Activated CD4-positive, alpha-beta T cell treated with anti-CD3 and anti-CD28 coated beads, Interleukin-2, amount 50 U/mL, for 24 hours (primary cell): ENCODE measurements around the gene TTC7B.

ENCODE experiments used
- DNase-seq, 2 donors: peaks; one replicate each; pipeline ENCODE4 v3.0.0-alpha.2; 2020; ENCODE audit warnings: low read depth in 1 of 2, low spot score in 1 of 2

TTC7B gene

DNA sequence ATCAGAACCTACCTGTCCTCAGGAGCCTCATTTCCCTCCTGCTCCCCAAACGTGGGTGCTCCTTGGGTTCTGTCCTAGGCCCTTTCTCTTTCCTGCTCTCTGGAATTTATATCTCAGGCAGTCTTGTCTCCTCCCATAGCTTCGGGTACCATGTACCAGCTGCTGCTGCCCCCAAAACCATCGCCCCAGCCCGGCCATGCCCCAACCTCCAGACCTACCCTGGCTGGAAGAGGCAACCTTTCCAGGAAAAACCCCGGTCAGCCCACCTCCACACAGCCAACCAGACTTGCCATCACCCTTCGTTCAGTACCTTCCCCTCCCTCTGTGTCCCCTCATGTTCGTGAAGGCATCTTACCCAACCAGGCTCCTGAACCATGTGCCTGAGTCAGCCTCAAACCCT is 254.3 kb downstream of the TTC7B start:
- no peak for DNase-seq

DNA sequence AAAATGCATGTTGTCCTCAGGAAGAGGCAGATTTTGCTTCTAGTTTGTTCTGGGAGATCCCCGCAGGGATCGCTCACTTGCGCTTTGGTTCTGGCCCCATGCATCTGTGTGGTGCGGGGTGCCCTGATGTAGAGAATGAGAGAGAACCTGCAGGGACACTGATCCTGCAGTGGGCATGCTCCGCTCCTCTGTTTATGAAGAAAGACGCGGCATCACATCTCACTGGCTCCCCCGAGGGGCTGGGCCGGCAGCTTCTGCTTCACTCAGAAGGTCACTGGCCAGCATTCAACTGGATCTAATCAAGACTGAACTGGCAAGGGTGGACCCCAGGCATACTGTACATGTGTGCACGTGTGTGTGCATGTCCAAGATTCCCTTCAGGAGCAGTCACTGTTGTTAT is 255.2 kb downstream of the TTC7B start:
- no peak for DNase-seq

DNA sequence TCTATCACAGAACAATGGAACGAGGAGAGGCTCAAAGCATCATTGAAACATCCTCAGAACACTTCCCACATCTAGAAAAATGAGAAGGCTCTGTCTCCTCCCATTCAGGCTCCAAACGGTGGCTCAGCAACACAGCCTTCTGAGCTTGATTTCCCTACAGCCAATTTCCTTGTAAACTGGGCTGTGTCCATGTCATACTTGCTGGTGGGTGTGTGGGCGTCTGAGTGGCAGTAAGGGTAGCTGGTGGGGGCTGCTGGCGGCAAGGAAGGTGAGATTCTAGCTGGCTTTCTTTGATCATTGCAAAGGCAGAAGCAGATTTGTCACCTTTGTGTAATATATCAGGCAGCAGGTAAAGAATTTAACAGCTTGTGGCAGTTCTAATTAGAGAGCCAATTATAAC is 255.7 kb downstream of the TTC7B start:
- no peak for DNase-seq

DNA sequence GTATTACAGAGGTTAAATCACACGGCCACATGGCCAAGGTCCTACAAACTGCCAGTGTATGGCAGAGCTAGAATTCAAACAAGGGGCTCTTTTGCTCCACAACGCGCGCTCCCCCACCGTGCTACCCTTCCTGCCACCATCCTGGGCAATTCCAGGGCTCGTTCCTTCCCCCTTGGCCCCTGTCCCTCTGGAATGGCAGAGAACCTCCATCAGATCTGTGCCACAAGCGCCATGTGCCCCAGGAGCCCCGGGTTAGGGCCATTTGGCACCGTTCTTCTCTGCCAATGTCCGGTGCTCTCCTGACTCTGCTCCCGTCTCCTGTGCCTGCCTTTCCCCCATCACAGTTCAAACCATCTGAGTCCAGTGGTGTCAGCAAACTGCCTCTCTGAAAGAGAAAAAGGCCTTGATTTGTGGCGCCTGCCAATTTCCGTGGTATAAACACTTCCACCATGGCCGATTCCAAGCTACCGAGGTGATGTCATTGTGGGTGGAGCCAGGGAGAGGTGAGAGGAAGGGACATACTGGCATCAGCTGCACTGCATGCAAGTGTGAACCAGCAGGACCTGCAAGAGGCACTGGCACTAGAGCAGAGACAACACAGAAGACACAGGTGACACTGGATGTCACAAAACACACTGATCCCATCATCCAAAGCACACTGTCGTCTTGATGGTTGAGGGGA is 256.3 kb downstream of the TTC7B start:
- DNase-seq: no peak

DNA sequence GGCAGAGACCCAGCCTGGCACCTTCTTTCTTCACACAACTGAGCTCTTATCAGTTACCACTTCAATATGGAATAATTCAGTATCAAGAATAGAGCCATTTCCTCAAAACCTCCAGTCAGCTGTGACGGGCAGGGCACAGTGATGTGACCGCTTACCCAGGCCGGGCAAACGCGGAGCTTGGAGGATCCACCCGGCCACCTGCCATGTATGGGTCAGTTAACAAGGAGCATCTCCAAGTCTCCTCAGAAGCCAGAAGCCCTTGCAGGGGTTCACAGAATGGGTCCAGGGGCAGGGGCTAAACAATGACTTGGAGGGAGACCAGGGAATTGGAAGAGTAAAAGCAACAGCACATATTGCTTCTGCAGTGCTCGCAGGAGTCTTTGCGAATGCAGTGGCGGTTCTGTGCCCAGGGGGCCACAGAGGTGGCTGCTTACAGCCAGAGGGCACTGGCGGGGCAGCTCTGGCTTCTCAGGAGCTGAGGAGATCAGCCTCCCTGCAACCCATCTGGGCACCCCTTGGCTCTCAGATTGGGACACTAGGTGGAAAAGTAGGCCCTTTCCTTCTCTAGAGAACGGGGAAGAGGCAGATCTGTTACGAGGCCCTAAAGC is 257.1 kb downstream of the TTC7B start:
- no peak for DNase-seq

DNA sequence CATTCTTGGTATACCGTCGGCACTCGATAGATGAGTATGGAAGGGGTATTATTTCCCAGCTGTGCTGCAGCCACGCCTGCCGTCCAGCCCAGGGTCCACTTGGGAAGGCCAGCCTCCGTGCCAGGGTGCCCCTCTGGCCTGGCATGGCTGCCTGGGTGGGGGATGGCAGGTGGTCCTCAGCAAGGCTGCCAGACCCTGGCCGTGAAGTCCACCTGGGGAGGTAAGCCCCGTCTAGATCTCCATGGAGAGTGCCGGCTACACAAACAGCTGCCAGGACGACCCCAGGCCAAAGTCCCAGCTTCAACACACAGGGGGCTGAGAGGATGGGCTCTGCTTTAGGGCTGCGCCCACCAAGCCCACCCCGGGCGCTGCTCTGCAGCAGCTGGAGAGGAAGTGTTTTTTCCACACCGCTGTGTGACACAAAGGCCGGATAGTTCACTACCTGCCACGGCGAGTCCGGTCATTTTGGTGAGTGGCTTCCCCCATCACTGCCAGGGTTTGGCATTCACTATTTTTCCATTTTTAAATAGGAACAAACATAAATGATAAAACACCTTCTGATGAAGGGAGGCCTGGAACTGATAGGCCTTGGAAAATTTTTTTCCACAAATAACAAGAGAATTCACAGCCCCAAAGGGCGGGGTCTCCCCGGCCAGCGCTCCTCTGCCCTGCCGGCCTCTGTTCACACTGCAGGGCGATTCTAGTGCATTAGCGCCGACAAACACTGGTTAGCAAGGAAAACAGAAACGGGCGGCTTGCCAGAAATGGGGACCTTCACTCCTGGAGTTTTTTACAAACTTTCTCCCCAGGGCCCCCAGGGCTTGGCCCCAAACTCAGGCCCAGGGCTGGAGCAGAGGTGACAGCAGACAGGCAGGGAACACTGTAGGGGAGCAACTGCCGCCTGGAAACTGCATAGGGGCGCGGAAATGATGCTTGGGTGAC is 257.9 kb downstream of the TTC7B start:
- DNase-seq: no peak

DNA sequence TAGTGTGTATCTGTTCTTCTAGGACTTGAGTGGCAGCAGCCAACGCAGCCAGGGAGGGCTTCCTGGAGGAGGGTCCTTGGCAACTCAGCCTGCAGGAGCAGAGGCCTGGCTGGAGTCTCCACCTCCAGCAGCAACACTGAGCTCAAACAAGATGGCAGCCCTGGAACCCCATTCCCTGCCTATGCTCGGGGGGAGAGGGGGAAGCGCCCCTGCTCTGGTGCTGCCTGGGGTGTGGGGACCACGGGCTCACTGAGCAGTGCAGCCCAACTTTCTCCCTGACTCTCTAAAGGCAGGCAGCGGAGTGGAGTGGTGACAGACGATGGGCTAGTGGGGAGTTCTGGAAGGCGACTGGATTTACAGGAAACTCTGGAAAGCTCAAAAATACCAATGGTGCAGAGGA is 258.7 kb downstream of the TTC7B start:
- DNase-seq: no peak

DNA sequence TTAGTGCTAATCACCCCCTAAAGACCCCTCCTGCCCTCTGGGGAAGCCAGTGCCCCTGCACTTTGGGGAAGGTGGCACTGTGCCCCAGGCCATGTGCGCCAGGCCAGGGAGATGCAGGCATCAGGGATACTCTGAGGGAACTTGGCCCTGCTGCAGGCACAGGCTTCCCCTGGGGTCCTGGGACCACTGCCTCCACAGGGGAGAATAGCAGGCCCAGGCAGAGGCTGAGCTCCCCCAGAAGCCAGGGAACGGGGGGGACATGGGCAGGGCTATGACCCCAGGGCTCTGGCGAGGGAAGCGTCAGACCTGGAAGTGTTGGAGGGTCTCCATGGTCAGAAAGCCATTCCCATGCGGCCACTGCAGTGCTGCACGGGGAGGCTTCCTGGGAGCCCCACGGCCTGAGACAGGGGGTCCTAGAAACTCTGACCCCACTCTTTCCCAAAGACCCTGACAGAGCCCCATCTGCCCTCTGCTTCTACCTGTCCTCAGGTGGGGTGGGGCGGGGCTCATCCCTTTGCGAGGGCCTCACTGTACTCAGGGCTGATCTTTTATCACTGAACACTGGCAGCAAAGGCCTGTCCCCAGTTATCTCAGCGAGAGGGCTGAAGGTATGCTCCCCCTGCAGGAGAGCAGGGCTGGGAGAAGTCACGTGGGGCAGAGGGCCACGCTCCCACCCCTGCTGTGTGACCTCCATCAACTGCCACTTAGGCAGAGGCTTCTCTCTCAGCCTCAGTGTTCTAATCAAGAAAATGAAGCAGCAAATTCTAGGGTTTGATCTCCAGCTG is 259.4 kb downstream of the TTC7B start:
- no peak for DNase-seq

DNA sequence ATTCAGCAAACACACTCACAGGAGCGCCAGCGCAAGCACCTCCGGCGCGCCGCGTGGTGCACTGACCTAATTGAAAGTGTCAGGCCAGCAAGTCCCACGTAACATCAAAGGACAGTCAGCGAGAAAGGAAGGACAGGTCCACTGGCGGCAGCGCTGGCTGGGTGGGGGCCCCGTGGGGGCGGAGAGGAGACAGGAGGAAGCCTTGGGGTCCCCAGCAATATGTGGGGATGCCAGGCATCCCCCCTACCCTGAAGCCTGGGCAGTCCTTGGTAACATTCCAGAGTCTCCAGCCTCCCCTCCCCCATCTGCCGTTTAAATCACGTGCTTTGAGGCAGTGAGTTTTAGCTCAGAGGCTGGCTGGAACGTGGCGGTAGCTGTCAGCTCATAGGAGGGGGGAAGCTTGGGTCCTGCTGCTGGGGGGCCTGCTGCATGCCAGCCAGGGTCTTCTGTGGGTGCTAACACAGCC is 260.2 kb downstream of the TTC7B start:
- no peak for DNase-seq

DNA sequence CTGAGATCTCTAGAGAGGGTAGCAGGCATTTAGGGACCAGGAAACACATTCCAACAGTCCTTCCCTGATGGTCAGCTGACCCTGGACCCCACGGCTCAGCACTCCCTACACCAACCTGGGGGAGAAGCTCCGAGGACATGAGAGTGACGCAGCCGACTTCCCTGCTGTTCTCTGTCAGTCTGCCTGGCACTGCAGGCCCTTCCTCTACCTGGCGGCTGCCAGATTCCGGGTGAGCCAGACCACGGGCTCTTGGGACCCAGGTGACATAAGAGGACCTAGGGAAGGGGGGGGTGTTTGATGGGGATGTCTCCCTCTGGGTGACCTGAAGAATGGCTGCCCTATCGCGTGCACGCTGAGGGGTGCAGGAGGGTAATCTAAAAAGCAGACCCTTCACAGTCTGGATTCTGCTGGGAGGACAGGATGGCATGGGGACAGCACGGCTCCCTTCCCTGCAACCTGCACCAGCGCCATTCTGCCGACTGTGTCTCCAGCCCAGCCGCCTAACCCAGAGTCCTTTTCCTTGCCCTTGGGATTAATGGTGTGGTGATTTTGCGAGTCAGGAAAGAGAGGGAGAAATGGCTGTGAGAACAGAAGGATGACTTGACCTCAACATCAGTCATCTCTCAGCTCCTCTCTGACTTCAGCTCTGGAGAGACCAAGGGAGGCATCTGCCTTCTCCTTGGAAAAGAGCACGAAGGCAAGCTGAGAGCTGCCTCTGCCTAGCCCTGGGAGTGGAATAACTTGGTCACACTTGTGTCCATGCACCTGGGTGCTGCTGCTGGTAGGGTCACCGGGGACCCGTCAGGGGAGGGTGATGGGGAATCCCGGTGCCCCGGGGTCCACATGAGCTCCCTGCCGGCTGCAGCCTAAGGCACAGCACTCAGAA is 260.9 kb downstream of the TTC7B start:
- DNase-seq: no peak

DNA sequence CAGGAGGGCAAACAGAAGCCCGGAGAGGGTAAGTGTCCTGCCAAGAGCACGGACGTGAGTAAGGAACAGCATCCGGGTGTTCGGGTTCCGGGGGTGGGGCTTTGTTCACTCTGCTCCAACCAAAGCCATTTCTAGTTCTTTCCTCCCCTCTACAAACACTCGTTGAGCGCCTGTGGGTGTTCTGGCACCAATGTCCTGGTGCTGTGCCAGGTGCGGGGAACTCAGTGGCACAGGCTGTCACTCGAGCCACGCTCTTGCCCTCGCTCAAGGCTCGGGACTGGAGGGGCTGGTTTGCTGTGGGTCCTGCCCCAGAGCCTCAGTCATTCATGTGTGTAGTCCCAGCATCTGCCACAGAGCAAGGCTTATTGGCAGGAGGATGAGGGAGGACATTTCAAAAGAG is 261.9 kb downstream of the TTC7B start:
- no peak for DNase-seq

DNA sequence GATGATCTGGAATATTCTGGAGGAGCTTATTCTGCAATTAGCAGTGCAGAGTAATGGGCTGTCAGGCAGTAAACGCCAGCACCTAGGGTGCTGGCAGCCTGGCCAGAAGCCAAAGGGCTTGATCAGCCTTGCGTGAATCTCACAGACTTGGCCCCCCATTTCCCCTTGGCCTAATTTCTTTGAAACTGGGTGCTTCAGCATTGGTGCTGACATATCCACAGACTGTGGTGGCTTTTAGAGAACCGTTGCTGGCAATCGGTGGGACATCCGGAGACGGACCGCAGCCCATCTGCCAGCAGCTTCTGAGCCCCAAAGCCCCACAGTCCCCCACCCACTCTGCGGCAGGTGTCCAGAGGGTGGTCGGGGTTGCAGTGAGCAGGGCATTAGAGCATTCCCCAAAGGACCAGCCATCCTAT is 262.3 kb downstream of the TTC7B start:
- DNase-seq: no peak

DNA sequence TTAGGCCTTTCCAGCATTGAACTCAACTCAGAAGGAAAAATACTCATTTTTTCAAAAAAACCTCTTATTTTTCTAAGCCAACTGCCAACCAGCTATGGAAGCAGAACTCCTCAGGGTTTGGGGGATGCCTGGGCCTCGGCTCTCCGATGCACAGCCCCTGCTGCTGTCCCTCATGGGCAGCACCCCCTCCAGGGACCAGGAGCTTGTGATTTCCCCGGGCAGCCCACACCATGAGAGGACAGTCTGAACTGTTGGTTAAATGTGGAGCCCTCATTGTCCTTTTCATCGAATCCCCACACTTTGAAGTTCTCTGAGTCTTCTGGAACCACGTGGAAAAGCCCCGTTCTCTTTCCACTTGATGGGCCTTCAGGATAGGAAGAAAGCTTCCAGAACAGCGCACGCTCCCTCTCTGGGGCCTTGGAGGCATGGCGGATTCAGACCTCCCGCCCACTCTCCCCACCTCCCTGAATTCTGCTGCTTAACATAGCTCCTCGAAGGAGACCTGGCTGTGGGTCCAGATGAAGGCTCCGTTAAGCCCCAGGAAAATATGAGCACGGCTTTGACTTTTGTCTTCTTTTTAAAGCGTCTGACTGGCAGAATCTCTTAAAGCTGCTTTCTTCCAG is 262.8 kb downstream of the TTC7B start:
- no peak for DNase-seq

DNA sequence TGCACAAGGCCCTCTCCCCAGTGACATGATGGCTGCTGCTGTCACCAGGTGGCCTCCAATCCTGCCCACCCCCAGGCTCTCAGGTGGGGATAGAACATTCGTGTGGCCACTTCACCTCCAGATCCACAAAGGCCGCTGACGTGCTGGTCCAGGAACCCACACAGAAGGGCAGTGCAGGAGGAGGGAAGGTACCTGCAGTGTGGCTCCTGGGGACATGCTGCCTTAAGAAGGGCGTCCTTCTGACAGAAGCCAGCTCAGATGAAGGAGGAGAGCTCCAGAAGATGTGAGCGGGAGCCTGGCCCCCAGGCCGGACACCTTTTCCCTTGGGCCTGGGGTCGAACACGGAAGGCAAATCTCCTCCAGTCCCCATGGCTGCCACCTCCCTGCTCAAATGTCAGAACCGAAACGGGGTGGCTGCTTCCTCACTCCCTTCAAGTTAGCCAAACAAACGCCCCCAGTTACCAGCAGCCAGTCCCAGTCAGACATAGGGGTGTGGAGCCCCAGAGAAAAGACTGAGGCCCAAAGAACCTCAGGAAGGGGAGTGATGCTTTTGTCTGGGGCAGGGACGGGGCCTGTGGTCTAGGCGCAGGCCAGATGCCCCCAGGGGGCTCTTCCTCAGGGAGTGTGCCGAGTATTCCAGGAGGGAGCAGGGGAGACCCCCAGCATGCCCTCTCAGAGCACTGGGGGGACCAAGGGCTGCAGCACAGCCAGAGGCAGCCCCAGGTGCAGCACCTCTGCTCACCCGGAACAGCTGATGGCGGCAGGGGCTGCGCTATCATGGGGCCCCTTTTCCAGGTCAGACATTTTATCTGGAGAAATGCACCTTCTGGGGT is 263.5 kb downstream of the TTC7B start:
- DNase-seq: no peak

DNA sequence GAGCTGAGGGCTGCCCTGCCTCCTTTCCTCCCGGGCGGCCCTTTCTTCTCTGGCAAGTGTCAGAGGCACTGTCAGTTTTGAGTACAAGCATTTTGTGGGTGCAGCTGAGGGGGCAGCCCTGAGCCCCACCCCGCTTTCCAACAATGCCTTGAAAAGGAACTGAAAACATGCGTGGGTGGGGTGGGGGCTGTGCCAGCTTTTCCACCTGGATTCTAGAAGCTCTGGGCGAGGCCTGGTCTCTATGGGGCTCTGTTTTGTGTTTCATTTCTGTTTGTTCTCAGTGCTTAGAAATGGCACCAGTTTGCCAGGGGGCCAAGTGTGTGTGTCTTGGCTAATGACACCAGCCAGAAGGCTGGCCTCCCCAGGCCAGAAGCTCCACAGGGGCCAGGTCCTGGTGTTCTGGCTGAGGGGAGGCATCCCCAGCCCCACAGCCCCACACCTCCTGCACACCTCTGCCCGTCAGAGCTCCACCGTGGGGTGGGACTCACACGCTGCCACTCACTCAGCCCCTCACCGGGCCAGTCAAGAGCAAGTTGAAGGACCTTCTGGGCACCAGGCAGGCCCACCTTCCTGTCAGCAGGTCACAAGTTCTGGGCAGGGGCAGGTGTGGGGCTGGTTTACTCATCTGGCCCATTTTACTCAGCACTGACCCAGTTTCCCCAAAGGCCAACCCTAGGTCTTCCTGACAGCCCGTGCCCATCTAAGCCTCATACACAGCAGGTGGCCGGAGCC is 264.3 kb downstream of the TTC7B start:
- no peak for DNase-seq

DNA sequence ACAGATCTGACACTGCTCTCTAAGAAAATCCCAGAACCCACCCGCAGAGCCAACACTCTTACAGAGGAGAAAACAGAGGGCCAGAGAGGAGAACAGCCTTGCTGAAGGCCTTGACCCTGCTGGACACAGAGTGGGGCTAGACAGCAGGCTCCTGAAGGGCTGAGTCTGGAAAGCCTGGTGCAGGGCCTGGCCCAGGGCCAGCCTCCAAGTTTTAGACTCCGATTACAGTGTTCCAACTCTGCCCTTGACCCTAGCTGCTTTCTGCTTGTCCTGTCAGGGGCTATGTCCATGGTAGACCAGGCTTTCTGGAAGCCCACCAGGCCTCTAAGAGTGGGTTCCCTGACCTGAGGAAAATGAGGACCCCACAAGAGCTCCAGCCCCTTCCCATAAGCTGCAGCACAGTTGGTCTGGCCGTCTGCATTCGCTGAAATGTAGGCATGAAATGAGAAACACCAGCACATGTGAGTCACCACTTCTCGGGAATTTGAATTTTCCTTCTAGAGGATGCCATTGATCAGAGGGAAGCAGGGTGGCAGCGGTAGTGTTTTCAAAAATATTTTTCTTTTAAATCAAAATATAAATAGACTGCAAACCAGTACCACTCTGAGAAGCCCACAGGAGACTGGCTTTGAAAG is 265.0 kb downstream of the TTC7B start:
- DNase-seq: no peak

DNA sequence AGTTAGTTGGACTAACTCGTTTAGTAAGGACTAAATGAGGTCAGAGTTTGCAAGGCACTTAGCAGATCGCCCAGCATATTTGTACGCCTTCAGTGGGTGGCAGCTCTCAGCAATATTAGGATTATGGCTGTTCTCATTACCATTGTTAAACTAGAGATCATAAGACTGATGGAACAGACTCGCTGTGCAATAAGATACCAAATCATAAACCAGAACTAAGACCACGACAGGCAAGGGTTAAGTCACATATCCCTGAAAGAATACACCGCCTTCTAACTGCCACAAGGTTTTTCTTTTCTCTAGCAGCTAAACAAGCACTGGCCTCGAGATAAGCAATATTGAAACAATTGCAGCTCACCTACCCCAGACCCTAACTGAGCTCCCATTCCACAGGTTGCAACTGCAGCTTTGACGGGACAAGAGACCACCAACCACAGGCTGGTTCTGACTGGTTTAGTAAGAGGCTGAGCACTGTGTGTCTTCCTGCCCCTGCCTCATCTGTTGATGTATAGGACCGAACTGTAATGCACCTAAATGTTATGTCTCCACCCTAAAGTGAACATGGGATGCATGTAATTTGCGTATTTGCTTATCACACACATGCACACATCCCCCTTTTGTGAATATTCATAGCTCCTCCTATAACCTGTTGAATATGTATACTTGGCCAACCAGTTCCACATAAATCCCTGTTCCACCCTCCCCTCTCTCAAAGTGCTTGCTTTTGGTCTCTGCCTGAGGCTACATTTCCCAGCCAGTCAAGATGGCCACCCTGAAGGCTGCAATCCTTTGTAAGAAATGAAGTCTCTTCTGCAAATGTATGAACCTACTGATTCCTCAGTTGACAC is 266.2 kb downstream of the TTC7B start:
- DNase-seq: no peak
